ENCODE data around the gene ETFBKMT. TPM values are rescaled to one million over a fixed set of nuclear protein-coding genes. Genes with fewer than 3 reads are reported as not detected.

The ETFBKMT gene
- polyA plus RNA-seq, 1 of the 3 experiments (the other 2 are of a cell fraction) = 1.6 TPM

DNA sequence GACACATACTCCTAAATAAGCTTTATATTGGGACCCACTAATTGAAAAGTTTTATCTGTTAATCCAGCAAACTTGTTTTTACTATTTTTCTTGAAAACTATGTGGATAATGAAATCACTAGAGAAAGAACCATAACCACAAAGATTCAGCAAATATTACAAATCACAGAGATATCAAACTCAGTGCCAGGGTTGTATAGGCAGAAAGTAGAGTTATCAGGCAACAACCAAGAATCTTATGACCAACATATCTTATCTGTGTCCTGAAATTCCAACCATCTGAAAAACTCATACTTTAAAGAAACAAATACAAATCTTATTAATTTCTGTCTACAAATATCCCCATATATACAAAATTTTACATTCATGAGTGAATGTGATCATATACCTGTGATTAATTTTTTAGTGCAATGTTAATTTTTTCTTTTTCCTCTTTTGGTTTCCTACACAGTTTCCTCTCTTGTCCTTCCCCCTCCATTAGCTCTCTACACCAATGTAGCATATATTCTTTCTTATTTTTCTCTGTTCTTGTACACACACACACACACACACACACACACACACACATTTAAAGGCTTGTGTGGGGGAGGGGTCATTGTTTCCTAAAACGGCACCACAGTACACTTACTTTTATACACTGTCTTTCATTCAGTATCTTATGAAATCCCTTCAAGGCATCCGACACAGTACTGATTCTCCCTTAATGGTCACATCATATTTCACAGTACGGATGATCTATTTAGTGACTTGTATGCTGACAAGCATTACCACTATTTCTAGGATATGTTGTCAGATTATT, 50.7 kb downstream of the ETFBKMT start:
- POLR2A ChIA-PET = no interaction called here
- CTCF ChIA-PET = no interaction called here

DNA sequence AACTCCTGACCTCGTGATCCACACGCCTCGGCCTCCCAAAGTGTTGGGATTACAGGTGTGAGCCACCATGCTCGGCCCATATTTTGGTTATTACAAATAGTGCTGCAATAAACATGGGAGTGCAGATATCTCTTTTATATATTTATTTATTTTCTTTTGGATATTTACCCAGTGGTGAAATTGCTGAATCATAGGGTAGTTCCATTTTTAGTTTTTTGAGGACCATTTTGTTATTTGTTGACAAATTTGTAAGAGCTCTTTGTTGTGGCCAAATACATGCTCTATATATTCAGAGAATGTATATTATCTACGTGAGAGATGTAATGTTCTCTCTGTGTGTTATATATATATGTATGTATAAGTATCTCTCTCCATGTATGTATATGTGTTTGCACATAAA, 53.4 kb downstream of the ETFBKMT start:
- H3K4me1 ChIP-seq (ENCODE audit: control insufficient read depth in 1 of 2, insufficient read depth in 2 of 2, low read depth in 1 of 2, low read length in 1 of 2) = no peaks in the 10 kb centered on the region
- 88% methylated on average over 5 of the region's 5 CpGs for WGBS (ENCODE audit: low lambda C conversion rate)

More for the DNA sequence above, 50.7 kb downstream of the ETFBKMT start:
- no peaks in the 10 kb centered on the region; the same call in 1 of the 2 replicates for H3K9me3 ChIP-seq
- H3K27me3 ChIP-seq (ENCODE audit: insufficient read depth) = no peaks in the 10 kb centered on the region
- H2AFZ ChIP-seq (ENCODE audit: low read depth) = no peak overlapping the region
- H3K4me3 ChIP-seq (ENCODE audit: low read depth in 2 of 2, low read length in 1 of 2) = no peak overlapping the region
- WGBS (ENCODE audit: low lambda C conversion rate) = 84% methylated on average over 3 of the region's 3 CpGs
- no peak overlapping the region for H3K9ac ChIP-seq
- no peaks in the 10 kb centered on the region for H3F3A ChIP-seq (replicated peaks; ENCODE audit: insufficient read depth)
- H3K27ac ChIP-seq (ENCODE audit: low read depth in 2 of 2, low read length in 1 of 2) = no peak overlapping the region
- H3K4me2 ChIP-seq = no peak overlapping the region
- DNase-seq = no peak
- peaks cover 0 to 13% of the 10 kb centered on the region in 2 experiments for H3K36me3 ChIP-seq (replicated peaks in 1 of 2; ENCODE audit: control insufficient read depth in 1 of 2, insufficient read depth in 2 of 2, low read length in 1 of 2)
- H3K4me1 ChIP-seq (ENCODE audit: control insufficient read depth in 1 of 2, insufficient read depth in 2 of 2, low read depth in 1 of 2, low read length in 1 of 2) = no peaks in the 10 kb centered on the region
- H3K9me2 ChIP-seq = no peaks in the 10 kb centered on the region
- H4K20me1 ChIP-seq (ENCODE audit: insufficient read depth) = no peaks in the 10 kb centered on the region
- no peaks in the 10 kb centered on the region for H3K79me2 ChIP-seq (ENCODE audit: insufficient read depth)
- TF ChIP-seq SMC3 (IDR thresholded peaks at IDR 0.05; ENCODE audit: low read depth, low read length) = no peak
- TF ChIP-seq, protein P1, sequence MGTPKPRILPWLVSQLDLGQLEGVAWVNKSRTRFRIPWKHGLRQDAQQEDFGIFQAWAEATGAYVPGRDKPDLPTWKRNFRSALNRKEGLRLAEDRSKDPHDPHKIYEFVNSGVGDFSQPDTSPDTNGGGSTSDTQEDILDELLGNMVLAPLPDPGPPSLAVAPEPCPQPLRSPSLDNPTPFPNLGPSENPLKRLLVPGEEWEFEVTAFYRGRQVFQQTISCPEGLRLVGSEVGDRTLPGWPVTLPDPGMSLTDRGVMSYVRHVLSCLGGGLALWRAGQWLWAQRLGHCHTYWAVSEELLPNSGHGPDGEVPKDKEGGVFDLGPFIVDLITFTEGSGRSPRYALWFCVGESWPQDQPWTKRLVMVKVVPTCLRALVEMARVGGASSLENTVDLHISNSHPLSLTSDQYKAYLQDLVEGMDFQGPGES (IDR thresholded peaks at IDR 0.05; ENCODE audit: low read depth, low read length) = no peak
- TF ChIP-seq RFX5 (IDR thresholded peaks at IDR 0.05; ENCODE audit: low read length) = no peak

More for the DNA sequence above, 53.4 kb downstream of the ETFBKMT start:
- Histone ChIP-seq H3K4me3 (ENCODE audit: low read depth in 2 of 2, low read length in 1 of 2) (no peak overlapping the region), H3K9ac (no peak overlapping the region), H3K9me3 (no peaks in the 10 kb centered on the region; the same call in 1 of the 2 replicates), H3K27ac (ENCODE audit: low read depth in 2 of 2, low read length in 1 of 2) (no peak overlapping the region), H3K9me2 (no peaks in the 10 kb centered on the region), H3K27me3 (ENCODE audit: insufficient read depth) (no peaks in the 10 kb centered on the region), H3F3A (replicated peaks; ENCODE audit: insufficient read depth) (peaks cover 6% of the 10 kb centered on the region), H2AFZ (ENCODE audit: low read depth) (no peak overlapping the region), H3K79me2 (ENCODE audit: insufficient read depth) (no peaks in the 10 kb centered on the region), H3K4me2 (no peak overlapping the region), H4K20me1 (ENCODE audit: insufficient read depth) (no peaks in the 10 kb centered on the region), H3K36me3 (replicated peaks in 1 of 2; ENCODE audit: control insufficient read depth in 1 of 2, insufficient read depth in 2 of 2, low read length in 1 of 2) (peaks cover 0 to 6% of the 10 kb centered on the region in 2 experiments)
- TF ChIP-seq, protein P2, sequence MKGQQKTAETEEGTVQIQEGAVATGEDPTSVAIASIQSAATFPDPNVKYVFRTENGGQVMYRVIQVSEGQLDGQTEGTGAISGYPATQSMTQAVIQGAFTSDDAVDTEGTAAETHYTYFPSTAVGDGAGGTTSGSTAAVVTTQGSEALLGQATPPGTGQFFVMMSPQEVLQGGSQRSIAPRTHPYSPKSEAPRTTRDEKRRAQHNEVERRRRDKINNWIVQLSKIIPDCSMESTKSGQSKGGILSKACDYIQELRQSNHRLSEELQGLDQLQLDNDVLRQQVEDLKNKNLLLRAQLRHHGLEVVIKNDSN (IDR thresholded peaks at IDR 0.05; ENCODE audit: borderline replicate concordance, low read depth) = no peak
- TF ChIP-seq RCOR1 (IDR thresholded peaks at IDR 0.05; ENCODE audit: low read length) = no peak
- TF ChIP-seq FOXM1 (IDR thresholded peaks at IDR 0.05; ENCODE audit: low read depth) = no peak
- TF ChIP-seq FOSL2 (IDR thresholded peaks at IDR 0.05; ENCODE audit: borderline replicate concordance, low read depth) = no peak
- TF ChIP-seq RXRA (IDR thresholded peaks at IDR 0.05; ENCODE audit: borderline replicate concordance, low read depth) = no peak
- TF ChIP-seq, protein P3, sequence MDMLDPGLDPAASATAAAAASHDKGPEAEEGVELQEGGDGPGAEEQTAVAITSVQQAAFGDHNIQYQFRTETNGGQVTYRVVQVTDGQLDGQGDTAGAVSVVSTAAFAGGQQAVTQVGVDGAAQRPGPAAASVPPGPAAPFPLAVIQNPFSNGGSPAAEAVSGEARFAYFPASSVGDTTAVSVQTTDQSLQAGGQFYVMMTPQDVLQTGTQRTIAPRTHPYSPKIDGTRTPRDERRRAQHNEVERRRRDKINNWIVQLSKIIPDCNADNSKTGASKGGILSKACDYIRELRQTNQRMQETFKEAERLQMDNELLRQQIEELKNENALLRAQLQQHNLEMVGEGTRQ (IDR thresholded peaks at IDR 0.05; ENCODE audit: borderline replicate concordance, low read depth, low read length) = no peak
- TF ChIP-seq EZH2phosphoT487 (IDR thresholded peaks at IDR 0.05; ENCODE audit: borderline replicate concordance, low read depth) = no peak
- TF ChIP-seq MXI1 (IDR thresholded peaks at IDR 0.05; ENCODE audit: low read depth, low read length) = no peak
- no peak for TF ChIP-seq NFIC (IDR thresholded peaks at IDR 0.05; ENCODE audit: borderline replicate concordance)
- POLR2A ChIA-PET = interaction anchor here (0.6 kb wide), 1 partner anchor 583 kb away, joined by 3 read pairs; no protein-coding TSS in a partner anchor
- DNase-seq = no peak
- CTCF ChIA-PET = no interaction called here
